Lower lobe of right lung (tissue), 2 donors: ENCODE results near the gene PLCXD1. TPM values are rescaled to one million over a fixed set of nuclear protein-coding genes. Genes with fewer than 3 reads are reported as not detected.
A peak's percentile ranks its signal among the peaks of the same experiment; 100 is the strongest.

Source experiments
- ATAC-seq, 2 donors: fragments of 200-7000 bp; cut with Tn5 transposase; one replicate each; pipeline ENCODE4 v1.9.1; 2020 to 2022; ENCODE audit warnings: mild to moderate bottlenecking in 2 of 2, moderate library complexity in 2 of 2
- DNase-seq: peaks from one replicate; pipeline ENCODE4 v3.0.0-alpha.2; 2020
- H3K27ac ChIP-seq: fragments of 200-600 bp; one replicate; pipeline ENCODE4 v1.8.0; 2022
- H3K27me3 ChIP-seq: fragments of 200-600 bp; one replicate; pipeline ENCODE4 v1.8.0; 2022; ENCODE audit warnings: low read depth
- H3K36me3 ChIP-seq: fragments of 200-600 bp; one replicate; pipeline ENCODE4 v1.8.0; 2022; ENCODE audit warnings: mild to moderate bottlenecking
- H3K4me1 ChIP-seq: fragments of 200-600 bp; one replicate; pipeline ENCODE4 v1.8.0; 2022
- H3K4me3 ChIP-seq: fragments of 200-600 bp; one replicate; pipeline ENCODE4 v1.8.0; 2022; ENCODE audit warnings: mild to moderate bottlenecking
- H3K9me3 ChIP-seq: fragments of 200-600 bp; one replicate; pipeline ENCODE4 v1.8.0; 2022
- intact Hi-C: fragments of 100-400 bp; cut with DNase I; formaldehyde crosslinking; loops from one replicate; pipeline ENCODE4 v1.11.0; 2022
- total RNA-seq: library from RNA; stranded (reverse); fragmentation: NEBNext Ultra II Directional; extraction: Animal tissue kit (Norgen Biotek cat#: 25700); gene quantifications from one replicate; pipeline ENCODE4 v1.2.1, GENCODE V29; 2021
- TF ChIP-seq, protein P1 (sequence below): fragments of 200-600 bp; IDR thresholded peaks from one replicate; pipeline ENCODE4 v1.8.0; 2022; ENCODE audit warnings: antibody characterized with exemption, mild to moderate bottlenecking
- donor health status: DM: no; HTN: yes; CAD: no; lungs with severe emphysema.

PLCXD1 gene
- total RNA-seq, 1 donor from 2014 or later: 23.7 TPM

DNA sequence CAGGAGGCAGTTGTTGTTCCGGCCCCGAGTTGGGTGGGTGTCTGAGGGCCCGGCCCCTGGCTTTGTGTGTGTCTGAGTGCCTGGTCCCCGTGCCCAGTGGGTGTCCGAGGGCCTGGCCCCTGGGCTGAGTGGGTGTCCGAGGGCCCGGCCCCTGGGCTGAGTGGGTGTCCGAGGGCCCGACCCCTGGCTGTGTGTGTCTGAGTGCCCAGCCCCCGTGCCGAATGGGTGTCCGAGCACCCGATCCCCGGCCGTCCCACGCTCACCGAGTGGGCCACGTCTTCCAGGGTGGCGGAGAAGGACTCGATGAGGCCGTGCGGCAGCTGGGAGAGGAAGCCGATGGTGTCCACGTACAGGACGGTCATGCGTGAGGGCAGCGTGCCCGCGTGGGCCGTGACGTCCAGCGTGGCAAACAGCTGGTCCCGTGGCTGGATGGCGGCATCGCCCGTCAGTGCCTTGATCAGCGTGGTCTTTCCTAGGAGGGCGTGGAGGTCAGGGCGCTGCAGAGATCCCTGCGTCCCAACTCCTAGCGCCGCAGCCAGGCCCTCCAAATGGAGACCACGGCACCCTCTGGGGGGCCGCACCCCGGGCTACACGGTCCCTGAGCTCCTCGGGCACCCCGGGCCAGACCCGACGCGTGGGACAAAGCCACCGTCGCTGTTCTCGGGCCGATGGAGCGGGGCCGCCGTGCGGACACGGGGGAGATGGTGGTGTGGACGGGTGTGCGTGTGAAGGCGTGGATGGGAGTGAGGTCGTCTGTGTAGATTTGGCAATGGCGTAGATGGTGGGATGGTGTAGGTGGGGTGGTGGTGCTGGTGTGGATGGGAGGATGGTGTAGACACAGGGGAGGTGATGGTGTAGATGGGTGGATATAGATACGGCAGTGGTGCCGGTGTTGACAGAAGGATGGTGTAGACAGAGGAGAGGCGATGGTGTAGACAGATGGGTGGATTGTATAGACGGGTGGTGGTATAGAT is 30.3 kb downstream of the PLCXD1 start:
- ATAC-seq: peak; percentile 4 to 6
- H3K4me1 ChIP-seq: no peaks in the 10 kb centered on the region
- peaks cover 78% of the 10 kb centered on the region for H3K36me3 ChIP-seq
- DNase-seq: peak; percentile 47
- intact Hi-C loops: no loop called here
- TF ChIP-seq, protein P1, sequence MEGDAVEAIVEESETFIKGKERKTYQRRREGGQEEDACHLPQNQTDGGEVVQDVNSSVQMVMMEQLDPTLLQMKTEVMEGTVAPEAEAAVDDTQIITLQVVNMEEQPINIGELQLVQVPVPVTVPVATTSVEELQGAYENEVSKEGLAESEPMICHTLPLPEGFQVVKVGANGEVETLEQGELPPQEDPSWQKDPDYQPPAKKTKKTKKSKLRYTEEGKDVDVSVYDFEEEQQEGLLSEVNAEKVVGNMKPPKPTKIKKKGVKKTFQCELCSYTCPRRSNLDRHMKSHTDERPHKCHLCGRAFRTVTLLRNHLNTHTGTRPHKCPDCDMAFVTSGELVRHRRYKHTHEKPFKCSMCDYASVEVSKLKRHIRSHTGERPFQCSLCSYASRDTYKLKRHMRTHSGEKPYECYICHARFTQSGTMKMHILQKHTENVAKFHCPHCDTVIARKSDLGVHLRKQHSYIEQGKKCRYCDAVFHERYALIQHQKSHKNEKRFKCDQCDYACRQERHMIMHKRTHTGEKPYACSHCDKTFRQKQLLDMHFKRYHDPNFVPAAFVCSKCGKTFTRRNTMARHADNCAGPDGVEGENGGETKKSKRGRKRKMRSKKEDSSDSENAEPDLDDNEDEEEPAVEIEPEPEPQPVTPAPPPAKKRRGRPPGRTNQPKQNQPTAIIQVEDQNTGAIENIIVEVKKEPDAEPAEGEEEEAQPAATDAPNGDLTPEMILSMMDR: no peak
- no peaks in the 10 kb centered on the region for H3K9me3 ChIP-seq
- no peaks in the 10 kb centered on the region for H3K27me3 ChIP-seq
- no peak overlapping the region for H3K4me3 ChIP-seq
- H3K27ac ChIP-seq: no peak overlapping the region

DNA sequence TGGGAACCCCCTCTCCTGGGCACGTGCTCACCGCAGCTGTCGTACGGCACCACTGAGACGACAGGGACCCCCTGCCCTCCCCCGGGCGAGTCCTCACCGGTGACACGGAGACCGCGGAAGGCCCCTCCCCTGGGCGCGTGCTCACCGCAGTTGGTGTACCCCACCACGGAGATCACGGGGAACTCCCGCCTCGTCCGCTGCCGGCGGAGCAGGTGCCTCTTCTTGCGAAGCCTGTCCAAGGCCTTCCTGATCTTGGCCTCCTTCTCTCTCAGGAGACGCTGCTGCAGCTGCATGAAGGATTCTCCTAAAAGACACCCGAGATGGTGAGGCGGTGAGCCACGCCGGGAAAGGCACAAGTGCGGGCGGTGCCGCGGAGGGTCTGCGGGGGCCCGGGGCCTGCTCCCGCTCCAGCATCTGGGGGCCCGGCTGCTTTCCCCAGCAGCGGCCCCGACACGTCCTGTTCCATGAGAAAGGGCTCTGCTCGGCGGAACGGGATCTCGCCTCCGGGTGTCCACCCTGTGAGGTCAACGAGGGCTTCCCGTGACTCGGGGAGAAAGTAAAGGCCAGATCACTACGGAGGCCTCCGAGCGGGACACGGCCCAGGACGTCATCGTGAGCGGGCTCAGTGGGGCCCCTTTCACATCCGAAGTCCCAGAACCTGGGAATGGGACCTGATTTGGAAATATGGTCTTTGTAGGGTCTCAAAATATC is 31.6 kb downstream of the PLCXD1 start:
- Histone ChIP-seq H3K27me3 (no peaks in the 10 kb centered on the region), H3K4me1 (no peaks in the 10 kb centered on the region), H3K27ac (no peak overlapping the region), H3K9me3 (no peaks in the 10 kb centered on the region), H3K4me3 (no peak overlapping the region), H3K36me3 (peaks cover 72% of the 10 kb centered on the region)
- ATAC-seq (peak in 1 of 2 donors; percentile 2), DNase-seq (peak; percentile 41)
- TF ChIP-seq, protein P1: no peak
- intact Hi-C loops: no loop called here

DNA sequence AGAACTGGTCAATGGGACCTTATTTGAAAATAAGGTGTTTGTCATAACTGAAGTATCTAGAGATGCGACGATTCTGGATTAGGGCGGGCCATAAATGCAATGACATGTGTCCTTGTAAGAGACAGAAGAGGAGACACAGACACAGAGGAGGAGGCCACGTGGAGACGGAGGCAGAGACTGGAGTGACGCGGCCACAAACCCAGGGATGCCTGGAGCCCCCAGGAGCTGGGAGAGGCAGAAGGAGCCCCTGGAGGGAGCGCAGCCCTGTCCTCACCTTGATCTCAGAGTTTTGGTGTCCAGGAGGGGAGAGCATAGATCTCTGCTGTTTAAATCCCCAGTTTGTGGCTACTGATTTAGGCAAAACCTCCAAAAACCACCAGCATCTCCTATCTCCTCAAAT is 32.4 kb downstream of the PLCXD1 start:
- ATAC-seq: no peak
- intact Hi-C loops: no loop called here

GRCh38 chrX:314049-314448 is 32.9 kb downstream of the PLCXD1 start:
- no peaks in the 10 kb centered on the region for H3K27me3 ChIP-seq
- ATAC-seq: no peak
- no peak overlapping the region for H3K4me3 ChIP-seq
- H3K9me3 ChIP-seq: no peaks in the 10 kb centered on the region
- TF ChIP-seq, protein P1: no peak
- DNase-seq: peak; percentile 46
- H3K4me1 ChIP-seq: no peaks in the 10 kb centered on the region
- intact Hi-C loops: no loop called here
- peaks cover 61% of the 10 kb centered on the region for H3K36me3 ChIP-seq
- no peak overlapping the region for H3K27ac ChIP-seq

More for the DNA sequence above, 32.4 kb downstream of the PLCXD1 start:
- H3K27ac ChIP-seq: no peak overlapping the region
- H3K36me3 ChIP-seq: peaks cover 66% of the 10 kb centered on the region
- no peak overlapping the region for H3K4me3 ChIP-seq
- peak; percentile 20 for DNase-seq
- H3K27me3 ChIP-seq: no peaks in the 10 kb centered on the region
- TF ChIP-seq, protein P1: no peak
- no peaks in the 10 kb centered on the region for H3K4me1 ChIP-seq
- H3K9me3 ChIP-seq: no peaks in the 10 kb centered on the region

DNA sequence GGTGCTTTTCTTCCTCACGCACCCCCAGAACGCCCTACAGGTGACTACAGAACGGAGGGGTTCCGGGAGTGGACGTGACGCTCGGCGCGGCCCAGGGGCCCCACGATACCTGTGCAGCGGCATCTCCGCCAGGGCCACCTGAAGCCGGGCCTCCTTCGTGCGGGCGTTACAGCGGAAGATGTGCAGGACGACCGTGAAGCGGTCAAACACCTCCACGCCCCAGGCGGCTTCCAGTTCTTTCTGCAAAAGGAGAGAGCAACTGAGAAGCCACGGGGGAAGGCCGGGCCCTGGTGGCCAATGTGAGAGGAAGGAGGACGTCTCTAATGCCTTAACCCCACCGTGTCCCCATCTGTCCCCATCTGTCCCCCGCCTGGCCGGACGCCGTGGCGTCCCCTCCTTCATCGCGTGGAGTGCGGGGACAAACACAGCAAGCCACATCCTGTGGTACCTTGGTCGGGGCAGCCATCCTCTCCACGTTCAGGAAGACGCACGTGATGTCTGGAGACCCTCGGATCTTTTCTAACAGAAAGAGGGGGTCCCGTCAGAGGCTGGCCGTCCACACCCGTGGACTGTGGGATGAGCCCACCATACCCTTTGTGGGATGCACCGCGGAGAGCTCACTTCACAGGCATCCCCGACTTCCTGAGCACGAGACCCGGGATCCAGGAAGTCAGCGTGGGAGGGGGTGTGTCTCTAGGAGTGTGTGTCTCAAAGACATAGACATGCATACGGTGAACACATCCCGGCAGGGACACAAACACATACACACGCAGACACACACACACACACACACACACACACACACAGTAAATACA is 33.8 kb downstream of the PLCXD1 start:
- TF ChIP-seq, protein P1: no peak
- H3K27ac ChIP-seq: no peak overlapping the region
- no peaks in the 10 kb centered on the region for H3K27me3 ChIP-seq
- DNase-seq: peak; percentile 48
- intact Hi-C loops: no loop called here
- H3K4me3 ChIP-seq: no peak overlapping the region
- H3K9me3 ChIP-seq: no peaks in the 10 kb centered on the region
- H3K4me1 ChIP-seq: peaks cover 4% of the 10 kb centered on the region
- no peak for ATAC-seq
- peaks cover 56% of the 10 kb centered on the region for H3K36me3 ChIP-seq
